ENCODE data around the gene MMP24.
"Not testable (repeated sequence)": the region's sequence is repeated elsewhere in the genome, so short reads cannot be mapped to it uniquely, and the experiment has no call there.

Gene MMP24

GRCh38 chr20:35260426-35260825 lies 33.9 kb downstream of the MMP24 start:
- no peak for DNase-seq

GRCh38 chr20:35262321-35262720 lies 35.8 kb downstream of the MMP24 start:
- not testable (repeated sequence) for DNase-seq

- DNase-seq = peak; percentile 86
Measured at GRCh38 chr20:35262731-35263531, 36.4 kb downstream of the MMP24 start.

- no peak for DNase-seq
Measured at GRCh38 chr20:35263532-35264341, 37.2 kb downstream of the MMP24 start.

GRCh38 chr20:35264755-35265154 lies 38.3 kb downstream of the MMP24 start:
- peak; percentile 27 for DNase-seq

GRCh38 chr20:35267092-35267491 lies 40.6 kb downstream of the MMP24 start:
- DNase-seq = no peak

GRCh38 chr20:35269055-35269781 lies 42.7 kb downstream of the MMP24 start:
- DNase-seq = peak; percentile 56

GRCh38 chr20:35270021-35270902 lies 43.8 kb downstream of the MMP24 start:
- no peak for DNase-seq

- no peak for DNase-seq
Measured at GRCh38 chr20:35271073-35271882, 44.8 kb downstream of the MMP24 start.

GRCh38 chr20:35271904-35272303 lies 45.4 kb downstream of the MMP24 start:
- peak; percentile 39 for DNase-seq

GRCh38 chr20:35273449-35274171 lies 47.1 kb downstream of the MMP24 start:
- DNase-seq = no peak

GRCh38 chr20:35274172-35275092 lies 47.9 kb downstream of the MMP24 start:
- no peak for DNase-seq

- no peak for DNase-seq
Measured at GRCh38 chr20:35275741-35276251, 49.3 kb downstream of the MMP24 start.

- no peak for DNase-seq
Measured at GRCh38 chr20:35276408-35276807, 49.9 kb downstream of the MMP24 start.

GRCh38 chr20:35277127-35277526 lies 50.6 kb downstream of the MMP24 start:
- DNase-seq = no peak

- DNase-seq = peak; percentile 84
Measured at GRCh38 chr20:35277531-35278395, 51.3 kb downstream of the MMP24 start, which contains the start of gene MMP24OS. Gene MMP24OS, minus strand, starts transcription at chr20:35278122. Its CDS starts 193 bp downstream, at chr20:35277929.

- no peak for DNase-seq
Measured at GRCh38 chr20:35279040-35279439, 52.5 kb downstream of the MMP24 start.

GRCh38 chr20:35279533-35280174 lies 53.2 kb downstream of the MMP24 start:
- no peak for DNase-seq

Data from fibroblast of upper back skin (primary cell).